Esophagus squamous epithelium (tissue), 5 donors: Measurements from ENCODE around the gene AUTS2. TPM values are rescaled to one million over a fixed set of nuclear protein-coding genes. Genes with fewer than 3 reads are reported as not detected.

Source experiments
- DNase-seq: peaks from one replicate; lab custom pipeline; 2025; lab: John Stamatoyannopoulos, UW
- H3K27ac ChIP-seq, 4 donors: fragments of 200-600 bp; sonication (generic); one replicate each; pipeline ENCODE4 v1.5.1; 2016 to 2019; ENCODE audit warnings: mild to moderate bottlenecking in 1 of 4
- H3K27me3 ChIP-seq, 4 donors: fragments of 200-600 bp; sonication (generic); 1 replicate in 3 of 4; 2 replicates in 1 of 4; pipeline versions ENCODE4 v1.5.1 to v1.6.0; 2017 to 2021; ENCODE audit warnings: antibody characterized with exemption in 1 of 4
- H3K36me3 ChIP-seq, 3 donors: fragments of 200-600 bp; sonication (generic); one replicate each; pipeline ENCODE4 v1.5.1; 2016 to 2019
- H3K4me1 ChIP-seq, 3 donors: fragments of 200-600 bp; sonication (generic); one replicate each; pipeline ENCODE4 v1.5.1; 2017 to 2019
- H3K4me3 ChIP-seq, 4 donors: fragments of 200-600 bp; sonication (generic); 1 replicate in 3 of 4; 2 replicates in 1 of 4; pipeline ENCODE4 v1.5.1; 2016 to 2019; ENCODE audit warnings: mild to moderate bottlenecking in 2 of 4, moderate library complexity in 1 of 4
- H3K9me3 ChIP-seq, 3 donors: fragments of 200-600 bp; sonication (generic); one replicate each; pipeline ENCODE4 v1.5.1; 2016 to 2019
- CTCF ChIP-seq, 6 experiments: fragments of 450-650 bp in 4 of 6; fragments of 200-600 bp in 2 of 6; sonication (generic) in 2 of 6; IDR thresholded peaks; one replicate each; pipeline ENCODE4 v1.5.1; 2016 to 2019; ENCODE audit warnings: antibody characterized with exemption in 6 of 6, mild to moderate bottlenecking in 4 of 6, moderate library complexity in 4 of 6
- POLR2A ChIP-seq, 4 donors: fragments of 450-650 bp; IDR thresholded peaks; one replicate each; pipeline ENCODE4 v1.6.1; 2017; ENCODE audit warnings: antibody characterized with exemption in 4 of 4, mild to moderate bottlenecking in 4 of 4, moderate library complexity in 3 of 4
- WGBS, 2 donors: methylation state at CpG; one replicate each; pipeline ENCODE4 v1.1.5; 2018; 5-methylcytosine and 5-hydroxymethylcytosine counted together
- intact Hi-C: fragments of 100-400 bp; cut with DNase I; formaldehyde crosslinking; loops from one replicate; pipeline ENCODE4 v1.15.0; 2022
- total RNA-seq, 4 donors: library from RNA; depleted of rRNA; stranded (reverse); fragments of >200 nt; gene quantifications; one replicate each; pipeline ENCODE4 v1.1.0, GENCODE V29; 2016
- donor health status: DM: yes; HTN: yes; CAD: no.

Gene AUTS2
- total RNA-seq, 4 donors from 2014 or later: 9.5 to 36.2 (median 23.0) TPM

GRCh38 chr7:70673778-70674570 lies 1075.7 kb downstream of the AUTS2 start:
- WGBS, 2 donors: 83 to 93% methylated on average over 7 to 9 of the region's 11 CpGs
- TF ChIP-seq POLR2A (IDR thresholded peaks at IDR 0.05) (no peak), CTCF (IDR thresholded peaks at IDR 0.05) (no peak)

GRCh38 chr7:70674571-70675010 lies 1076.3 kb downstream of the AUTS2 start:
- no peak overlapping the region for H3K4me3 ChIP-seq
- DNase-seq: no peak
- no peak for TF ChIP-seq POLR2A (IDR thresholded peaks at IDR 0.05)
- H3K9me3 ChIP-seq: no peaks in the 10 kb centered on the region
- WGBS, 2 donors: 83 to 89% methylated on average over 4 to 5 of the region's 5 CpGs
- intact Hi-C loops: loop anchor here (10.0 kb wide), 1 partner anchor 480 kb away; no protein-coding TSS in a partner anchor
- H3K36me3 ChIP-seq: no peaks in the 10 kb centered on the region
- H3K27me3 ChIP-seq: no peaks in the 10 kb centered on the region
- peaks cover 0 to 5% (median 0%) of the 10 kb centered on the region in 3 donors for H3K4me1 ChIP-seq
- H3K27ac ChIP-seq: no peak overlapping the region

More at GRCh38 chr7:70673778-70674570, 1075.7 kb downstream of the AUTS2 start:
- no peaks in the 10 kb centered on the region for H3K9me3 ChIP-seq
- no peaks in the 10 kb centered on the region for H3K36me3 ChIP-seq
- intact Hi-C loops: loop anchor here (10.0 kb wide), 1 partner anchor 479 kb away; no protein-coding TSS in a partner anchor
- DNase-seq: no peak
- no peaks in the 10 kb centered on the region for H3K27me3 ChIP-seq
- H3K4me1 ChIP-seq: peaks cover 0 to 11% (median 0%) of the 10 kb centered on the region in 3 donors
- no peak overlapping the region for H3K27ac ChIP-seq
- H3K4me3 ChIP-seq: no peak overlapping the region

- TF ChIP-seq POLR2A (IDR thresholded peaks at IDR 0.05) (no peak), CTCF (IDR thresholded peaks at IDR 0.05) (no peak)
- intact Hi-C loops: loop anchor here (10.0 kb wide), 1 partner anchor 481 kb away; no protein-coding TSS in a partner anchor
- no peak overlapping the region for H3K27ac ChIP-seq
- no peaks in the 10 kb centered on the region for H3K4me1 ChIP-seq
- H3K4me3 ChIP-seq: no peak overlapping the region
- H3K9me3 ChIP-seq: no peaks in the 10 kb centered on the region
- H3K36me3 ChIP-seq: no peaks in the 10 kb centered on the region
- WGBS, 2 donors: 81 to 86% methylated on average over 5 of the region's 5 CpGs
- no peak for DNase-seq
- H3K27me3 ChIP-seq: no peaks in the 10 kb centered on the region
Measured at GRCh38 chr7:70676243-70676642, 1078.0 kb downstream of the AUTS2 start.

- TF ChIP-seq CTCF (IDR thresholded peaks at IDR 0.05) (no peak), POLR2A (IDR thresholded peaks at IDR 0.05) (no peak)
- no peak overlapping the region for H3K4me3 ChIP-seq
- H3K36me3 ChIP-seq: no peaks in the 10 kb centered on the region
- H3K27me3 ChIP-seq: no peaks in the 10 kb centered on the region
- peaks cover 0 to 12% (median 0%) of the 10 kb centered on the region in 3 donors for H3K4me1 ChIP-seq
- H3K9me3 ChIP-seq: no peaks in the 10 kb centered on the region
- 62 to 78% methylated on average over 4 of the region's 4 CpGs for WGBS, 2 donors
- H3K27ac ChIP-seq: peak overlapping the region in 1 of 4 donors; percentile 11
- DNase-seq: no peak
- intact Hi-C loops: loop anchor here (10.0 kb wide), 1 partner anchor 484 kb away; no protein-coding TSS in a partner anchor
Measured at GRCh38 chr7:70678621-70679251, 1080.5 kb downstream of the AUTS2 start.

GRCh38 chr7:70679661-70680060 lies 1081.4 kb downstream of the AUTS2 start:
- intact Hi-C loops: loop anchor here (10.0 kb wide), 1 partner anchor 485 kb away; no protein-coding TSS in a partner anchor
- Histone ChIP-seq H3K4me3 (no peak overlapping the region), H3K9me3 (no peaks in the 10 kb centered on the region), H3K27ac (peak overlapping the region in 1 of 4 donors; percentile 11), H3K4me1 (peaks cover 0 to 12% (median 0%) of the 10 kb centered on the region in 3 donors), H3K36me3 (no peaks in the 10 kb centered on the region), H3K27me3 (no peaks in the 10 kb centered on the region)
- no peak for DNase-seq
- 72 to 95% methylated on average over 4 of the region's 4 CpGs for whole genome bisulfite sequencing, 2 donors
- no peak for TF ChIP-seq POLR2A (IDR thresholded peaks at IDR 0.05)
